Stimulated activated naive B cell treated with anti-CD40 and anti-IgM and Interleukin-4, amounts not matched to agents 10 μg/mL and 1 μg/mL and 100 μg/mL, for 72 hours (primary cell): Measurements from ENCODE around the gene TLR3.
A peak's percentile ranks its signal among the peaks of the same experiment; 100 is the strongest.
"Not testable (repeated sequence)": the region's sequence is repeated elsewhere in the genome, so short reads cannot be mapped to it uniquely, and the experiment has no call there.

Source experiments
- ATAC-seq, 2 donors: fragments of 150-1000 bp; cut with Tn5 transposase; replicated peaks; 2 replicates each; pipeline ENCODE4 v1.10.0; 2021; ENCODE audit warnings: moderate library complexity in 1 of 2
- DNase-seq: peaks from one replicate; pipeline ENCODE4 v3.0.0; 2021
- H3K27ac Mint-ChIP-seq: one replicate; pipeline ENCODE4 v1.8.0; 2022; ENCODE audit warnings: mild to moderate bottlenecking, mixed read lengths
- H3K27me3 Mint-ChIP-seq, 2 donors: one replicate each; pipeline ENCODE4 v1.8.0; 2022; ENCODE audit warnings: mixed read lengths in 2 of 2
- H3K36me3 Mint-ChIP-seq, 2 donors: one replicate each; pipeline ENCODE4 v1.8.0; 2022; ENCODE audit warnings: mixed read lengths in 2 of 2, mild to moderate bottlenecking in 1 of 2
- H3K4me1 Mint-ChIP-seq, 2 donors: one replicate each; pipeline ENCODE4 v1.8.0; 2022; ENCODE audit warnings: mixed read lengths in 2 of 2, mild to moderate bottlenecking in 1 of 2
- H3K4me3 Mint-ChIP-seq, 2 donors: one replicate each; pipeline ENCODE4 v1.8.0; 2022; ENCODE audit warnings: mild to moderate bottlenecking in 2 of 2, mixed read lengths in 2 of 2, moderate library complexity in 1 of 2
- H3K9me3 Mint-ChIP-seq, 2 donors: one replicate each; pipeline ENCODE4 v1.8.0; 2022; ENCODE audit warnings: mixed read lengths in 2 of 2, mild to moderate bottlenecking in 1 of 2

Gene TLR3

GRCh38 chr4:186033027-186033426, 35.9 kb upstream of the TLR3 start:
- Mint-ChIP-seq H3K36me3 (peaks cover 0 to 3% of the 10 kb centered on the region in 2 donors), H3K27ac (no peak overlapping the region), H3K9me3 (peaks cover 2 to 3% of the 10 kb centered on the region in 2 donors), H3K4me3 (no peak overlapping the region), H3K27me3 (peaks cover 23 to 51% of the 10 kb centered on the region in 2 donors), H3K4me1 (no peaks in the 10 kb centered on the region)
- ATAC-seq (no peak), DNase-seq (no peak)

- not testable (repeated sequence) for H3K9me3 Mint-ChIP-seq, H3K36me3 Mint-ChIP-seq, DNase-seq, H3K4me1 Mint-ChIP-seq, ATAC-seq, H3K27ac Mint-ChIP-seq, H3K4me3 Mint-ChIP-seq
- H3K27me3 Mint-ChIP-seq: peaks cover 27 to 44% of the 10 kb centered on the region in 2 donors
Observed at GRCh38 chr4:186034613-186035012, 34.3 kb upstream of the TLR3 start.

GRCh38 chr4:186036976-186037581, 31.9 kb upstream of the TLR3 start:
- Mint-ChIP-seq H3K36me3 (peaks cover 0 to 3% of the 10 kb centered on the region in 2 donors), H3K27me3 (peaks cover 18 to 20% of the 10 kb centered on the region in 2 donors), H3K9me3 (peaks cover 2 to 3% of the 10 kb centered on the region in 2 donors), H3K4me1 (no peaks in the 10 kb centered on the region), H3K27ac (no peak overlapping the region), H3K4me3 (no peak overlapping the region)
- DNase-seq (no peak), ATAC-seq (no peak)

GRCh38 chr4:186037692-186038658, 31.0 kb upstream of the TLR3 start:
- ATAC-seq (no peak), DNase-seq (no peak)
- Mint-ChIP-seq H3K36me3 (peaks cover 0 to 3% of the 10 kb centered on the region in 2 donors), H3K4me1 (no peaks in the 10 kb centered on the region), H3K4me3 (no peak overlapping the region), H3K27ac (no peak overlapping the region), H3K27me3 (peaks cover 15 to 17% of the 10 kb centered on the region in 2 donors), H3K9me3 (peaks cover 2 to 3% of the 10 kb centered on the region in 2 donors)

- H3K27ac Mint-ChIP-seq: no peak overlapping the region
- DNase-seq (no peak), ATAC-seq (no peak)
- peaks cover 0 to 3% of the 10 kb centered on the region in 2 donors for H3K36me3 Mint-ChIP-seq
- no peak overlapping the region for H3K4me3 Mint-ChIP-seq
- peaks cover 2 to 3% of the 10 kb centered on the region in 2 donors for H3K9me3 Mint-ChIP-seq
- peaks cover 15 to 17% of the 10 kb centered on the region in 2 donors for H3K27me3 Mint-ChIP-seq
- H3K4me1 Mint-ChIP-seq: no peaks in the 10 kb centered on the region
Observed at GRCh38 chr4:186039697-186040096, 29.3 kb upstream of the TLR3 start.

- H3K4me1 Mint-ChIP-seq: no peaks in the 10 kb centered on the region
- ATAC-seq (no peak), DNase-seq (no peak)
- H3K9me3 Mint-ChIP-seq: no peaks in the 10 kb centered on the region
- H3K4me3 Mint-ChIP-seq: no peak overlapping the region
- no peaks in the 10 kb centered on the region for H3K36me3 Mint-ChIP-seq
- peaks cover 15 to 17% of the 10 kb centered on the region in 2 donors for H3K27me3 Mint-ChIP-seq
- H3K27ac Mint-ChIP-seq: no peak overlapping the region
Observed at GRCh38 chr4:186040316-186040715, 28.6 kb upstream of the TLR3 start.

GRCh38 chr4:186047501-186047900, 21.5 kb upstream of the TLR3 start:
- H3K27me3 Mint-ChIP-seq, H3K36me3 Mint-ChIP-seq, H3K4me1 Mint-ChIP-seq, H3K9me3 Mint-ChIP-seq, ATAC-seq, H3K27ac Mint-ChIP-seq, H3K4me3 Mint-ChIP-seq, DNase-seq: not testable (repeated sequence)

GRCh38 chr4:186050135-186050534, 18.8 kb upstream of the TLR3 start:
- not testable (repeated sequence) for H3K4me1 Mint-ChIP-seq, H3K36me3 Mint-ChIP-seq, H3K27me3 Mint-ChIP-seq, H3K4me3 Mint-ChIP-seq, DNase-seq, ATAC-seq, H3K27ac Mint-ChIP-seq, H3K9me3 Mint-ChIP-seq

GRCh38 chr4:186051096-186051495, 17.9 kb upstream of the TLR3 start:
- Mint-ChIP-seq H3K9me3 (no peaks in the 10 kb centered on the region), H3K4me1 (no peaks in the 10 kb centered on the region), H3K27ac (no peak overlapping the region), H3K36me3 (no peaks in the 10 kb centered on the region), H3K4me3 (no peak overlapping the region), H3K27me3 (peaks cover 0 to 2% of the 10 kb centered on the region in 2 donors)
- DNase-seq: no peak
- ATAC-seq: no peak

GRCh38 chr4:186058253-186058979, 10.5 kb upstream of the TLR3 start:
- DNase-seq (peak; percentile 68), ATAC-seq (peak; percentile 99 to 100)
- peaks cover 12 to 14% of the 10 kb centered on the region in 2 donors for H3K4me1 Mint-ChIP-seq
- peak overlapping the region; percentile 13 to 62 for H3K4me3 Mint-ChIP-seq
- H3K9me3 Mint-ChIP-seq: peaks cover 6 to 10% of the 10 kb centered on the region in 2 donors
- peaks cover 8 to 11% of the 10 kb centered on the region in 2 donors for H3K36me3 Mint-ChIP-seq
- H3K27me3 Mint-ChIP-seq: peaks cover 28 to 37% of the 10 kb centered on the region in 2 donors
- H3K27ac Mint-ChIP-seq: peak overlapping the region; percentile 68

GRCh38 chr4:186058980-186059316, 10.0 kb upstream of the TLR3 start:
- no peak for DNase-seq
- no peak for ATAC-seq
- Mint-ChIP-seq H3K27me3 (peaks cover 32 to 40% of the 10 kb centered on the region in 2 donors), H3K36me3 (peaks cover 8 to 11% of the 10 kb centered on the region in 2 donors), H3K4me1 (peaks cover 12 to 14% of the 10 kb centered on the region in 2 donors), H3K27ac (peak overlapping the region; percentile 68), H3K9me3 (peaks cover 8 to 10% of the 10 kb centered on the region in 2 donors), H3K4me3 (no peak overlapping the region)

- Mint-ChIP-seq H3K27ac (no peak overlapping the region), H3K4me3 (no peak overlapping the region), H3K4me1 (peaks cover 12 to 14% of the 10 kb centered on the region in 2 donors), H3K27me3 (peaks cover 47 to 55% of the 10 kb centered on the region in 2 donors), H3K36me3 (peaks cover 8 to 11% of the 10 kb centered on the region in 2 donors), H3K9me3 (peaks cover 8 to 10% of the 10 kb centered on the region in 2 donors)
- ATAC-seq: no peak
- DNase-seq: no peak
Observed at GRCh38 chr4:186061921-186062320, 7.0 kb upstream of the TLR3 start.

- Mint-ChIP-seq H3K4me3 (no peak overlapping the region), H3K9me3 (peaks cover 0 to 1% of the 10 kb centered on the region in 2 donors), H3K36me3 (no peaks in the 10 kb centered on the region), H3K4me1 (peaks cover 6 to 17% of the 10 kb centered on the region in 2 donors), H3K27me3 (peaks cover 37 to 58% of the 10 kb centered on the region in 2 donors), H3K27ac (no peak overlapping the region)
- ATAC-seq (peak; percentile 87 to 89), DNase-seq (no peak)
Observed at GRCh38 chr4:186067757-186068385, 1.1 kb upstream of the TLR3 start.

- Mint-ChIP-seq H3K27ac (no peak overlapping the region), H3K27me3 (peaks cover 38 to 53% of the 10 kb centered on the region in 2 donors), H3K4me3 (no peak overlapping the region), H3K9me3 (no peaks in the 10 kb centered on the region), H3K36me3 (no peaks in the 10 kb centered on the region), H3K4me1 (peaks cover 6 to 17% of the 10 kb centered on the region in 2 donors)
- DNase-seq (no peak), ATAC-seq (no peak)
Observed at GRCh38 chr4:186069729-186070128, 773 bp downstream of the TLR3 start.
